Stimulated activated CD8-positive, alpha-beta memory T cell treated with anti-CD3 and anti-CD28 coated beads, Interleukin-7, amount 100 ng/mL, for 1 hour (primary cell): ENCODE measurements around the gene RARRES2.
"Not testable (repeated sequence)": the region's sequence is repeated elsewhere in the genome, so short reads cannot be mapped to it uniquely, and the experiment has no call there.

ENCODE experiments used
- DNase-seq, 2 donors: peaks; one replicate each; pipeline ENCODE4 v3.0.0-alpha.2; 2020; ENCODE audit warnings: low read depth in 2 of 2

The RARRES2 gene

DNA sequence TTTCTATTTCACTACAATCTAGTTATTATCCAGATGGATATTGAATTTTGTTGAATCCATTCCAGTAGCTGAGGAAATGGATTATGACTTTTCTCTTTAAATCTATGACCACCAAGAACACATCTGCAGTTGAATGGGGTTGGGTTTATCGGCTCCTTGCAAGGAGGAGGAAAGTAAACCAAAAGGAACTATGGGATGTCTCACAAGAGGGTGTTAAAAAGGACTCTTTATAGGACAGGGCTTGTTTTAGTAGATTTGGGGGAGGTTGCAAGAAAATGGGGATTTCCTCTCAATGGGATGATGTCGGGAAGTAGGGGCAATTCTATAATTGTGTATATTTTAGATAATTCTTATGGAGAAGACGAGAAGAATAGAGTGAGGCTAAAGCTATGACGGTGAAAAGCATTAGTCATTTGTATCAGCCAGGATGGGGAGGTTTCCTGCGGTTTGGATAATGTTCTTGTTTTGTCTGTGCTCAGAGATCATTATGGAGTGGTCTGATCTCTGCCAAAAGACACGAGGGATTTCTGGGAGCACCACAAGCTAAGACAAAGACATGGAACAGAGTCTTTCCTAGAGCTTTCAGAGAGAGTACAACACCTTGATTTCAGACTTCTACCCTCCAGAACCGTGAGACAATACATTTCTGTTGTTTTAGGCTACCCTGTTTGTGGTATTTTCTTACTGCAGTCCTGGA lies 23.5 kb downstream of the RARRES2 start:
- DNase-seq, result no peak

DNA sequence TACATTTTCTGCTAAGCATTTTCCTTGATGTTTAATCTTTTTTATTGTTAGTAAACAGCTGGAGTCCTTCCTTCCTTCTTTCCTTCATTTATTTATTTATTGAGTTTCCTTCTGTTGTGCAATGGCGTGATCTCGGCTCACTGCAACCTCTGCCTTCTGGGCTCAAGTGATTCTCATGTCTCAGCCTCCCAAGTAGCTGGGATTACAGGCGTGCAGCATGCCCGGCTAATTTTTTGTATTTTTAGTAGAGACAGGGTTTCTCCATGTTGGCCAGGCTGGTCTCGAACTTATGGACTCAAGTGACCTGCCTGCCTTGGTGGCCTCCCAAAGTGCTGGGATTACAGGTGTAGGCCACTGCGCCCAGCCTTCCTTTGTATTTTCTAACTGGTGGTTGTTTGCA lies 24.4 kb downstream of the RARRES2 start:
- not testable (repeated sequence) for DNase-seq

DNA sequence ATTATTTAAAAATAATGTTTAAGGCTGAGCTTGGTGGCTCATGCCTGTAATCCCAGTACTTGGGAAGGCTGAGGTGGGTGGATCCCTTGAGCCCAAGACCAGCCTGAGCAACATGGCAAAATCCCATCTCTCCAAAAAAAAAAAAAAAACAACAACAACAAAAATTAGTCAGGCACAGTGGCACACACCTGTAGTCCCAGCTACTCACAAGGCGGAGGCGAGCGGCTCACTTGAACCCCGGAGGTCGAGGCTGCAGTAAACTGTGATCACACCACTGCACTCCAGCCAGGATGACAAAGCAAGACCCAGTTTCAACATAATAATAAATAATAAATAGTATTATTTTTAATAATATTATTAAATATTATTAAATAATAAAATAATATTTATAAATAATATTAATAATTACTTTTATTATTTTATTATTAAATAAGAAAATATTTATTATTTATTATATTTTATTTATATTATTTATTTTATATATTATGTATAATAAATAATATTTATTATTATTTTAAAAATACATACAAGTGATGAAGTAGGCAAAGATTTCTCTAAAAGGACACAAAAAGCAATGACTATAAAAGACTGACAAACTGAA lies 26.7 kb downstream of the RARRES2 start:
- DNase-seq, result no peak

- DNase-seq, result no peak
Measured at GRCh38 chr7:150313870-150314269, 27.6 kb downstream of the RARRES2 start.

- DNase-seq, result no peak
Measured at GRCh38 chr7:150313367-150313809, 28.0 kb downstream of the RARRES2 start.

DNA sequence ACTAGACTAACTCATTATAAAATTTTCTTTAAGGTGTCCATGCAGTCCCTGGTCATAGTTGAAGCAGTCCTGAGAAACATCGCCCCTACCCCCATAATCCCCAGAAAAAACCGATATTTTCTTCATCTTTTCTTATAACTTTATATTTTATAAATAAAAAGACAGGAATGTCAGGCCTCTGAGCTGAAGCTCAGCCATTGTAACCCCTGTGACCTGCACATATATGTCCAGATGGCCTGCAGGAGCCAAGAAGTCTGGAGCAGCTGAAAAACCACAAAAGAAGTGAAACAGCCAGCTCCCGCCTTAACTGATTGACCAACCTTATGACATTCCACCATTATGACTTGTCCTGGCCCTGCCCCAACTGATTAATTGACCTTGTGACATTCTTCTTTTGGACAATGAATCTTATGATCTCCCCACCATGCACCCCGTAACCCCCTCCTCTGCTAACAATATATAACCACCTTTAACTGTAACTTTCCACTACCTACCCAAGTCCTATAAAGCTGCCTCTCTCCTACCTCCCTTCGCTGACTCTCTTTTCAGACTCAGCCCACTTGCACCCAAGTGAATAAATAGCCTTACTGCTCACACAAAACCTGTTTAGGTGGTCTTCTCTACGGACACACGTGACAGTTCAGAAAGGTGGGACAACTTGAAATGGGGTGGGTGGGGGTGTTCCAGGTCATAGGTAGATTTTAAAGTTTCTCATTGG lies 28.6 kb downstream of the RARRES2 start:
- DNase-seq, result not testable (repeated sequence)

GRCh38 chr7:150311711-150312110 lies 29.7 kb downstream of the RARRES2 start:
- DNase-seq, result no peak

GRCh38 chr7:150311146-150311545 lies 30.3 kb downstream of the RARRES2 start:
- DNase-seq, result no peak

DNA sequence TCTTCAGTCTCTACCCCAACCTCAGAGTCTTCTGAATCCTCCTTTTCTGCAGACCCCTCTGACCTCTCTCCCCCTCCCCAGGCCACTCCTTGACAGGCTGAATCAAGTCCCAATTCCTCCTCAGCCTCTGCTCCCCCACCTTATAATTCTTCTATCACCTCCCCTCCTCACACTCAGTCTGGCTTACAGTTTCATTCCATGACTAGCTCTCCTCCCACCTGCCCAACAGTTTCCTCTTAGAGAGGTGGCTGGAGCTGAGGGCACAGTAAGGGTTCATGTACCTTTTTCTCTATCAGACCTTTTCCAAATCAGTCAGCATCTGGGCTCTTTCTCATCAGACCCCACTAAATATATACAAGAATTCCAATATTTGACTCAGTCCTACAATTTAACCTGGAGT lies 32.9 kb downstream of the RARRES2 start:
- DNase-seq, result no peak

GRCh38 chr7:150307904-150308303 lies 33.5 kb downstream of the RARRES2 start:
- DNase-seq, result no peak

GRCh38 chr7:150307129-150307528 lies 34.3 kb downstream of the RARRES2 start:
- DNase-seq, result no peak

DNA sequence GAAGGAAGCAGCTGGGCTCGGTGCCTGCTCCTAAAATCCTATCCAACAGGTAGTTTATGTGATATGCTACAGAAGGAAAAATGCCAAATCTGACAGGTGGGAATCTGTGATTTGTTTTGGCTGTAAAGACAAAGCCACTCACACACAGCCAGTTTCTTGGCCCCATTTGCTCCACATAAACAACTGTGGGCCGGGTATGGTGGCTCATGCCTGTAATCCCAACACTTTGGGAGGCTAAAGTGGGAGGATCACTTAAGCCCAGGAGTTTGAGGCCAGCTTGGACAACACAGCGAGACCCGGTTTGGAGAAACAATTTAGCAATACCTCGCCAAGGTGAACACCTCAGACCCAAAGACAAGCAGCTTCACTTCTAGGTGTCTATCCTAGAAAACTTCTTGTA lies 35.1 kb downstream of the RARRES2 start:
- DNase-seq, result not testable (repeated sequence)

- DNase-seq, result not testable (repeated sequence)
Measured at GRCh38 chr7:150305903-150306284, 35.5 kb downstream of the RARRES2 start.

GRCh38 chr7:150305259-150305902 lies 36.0 kb downstream of the RARRES2 start:
- not testable (repeated sequence) for DNase-seq

DNA sequence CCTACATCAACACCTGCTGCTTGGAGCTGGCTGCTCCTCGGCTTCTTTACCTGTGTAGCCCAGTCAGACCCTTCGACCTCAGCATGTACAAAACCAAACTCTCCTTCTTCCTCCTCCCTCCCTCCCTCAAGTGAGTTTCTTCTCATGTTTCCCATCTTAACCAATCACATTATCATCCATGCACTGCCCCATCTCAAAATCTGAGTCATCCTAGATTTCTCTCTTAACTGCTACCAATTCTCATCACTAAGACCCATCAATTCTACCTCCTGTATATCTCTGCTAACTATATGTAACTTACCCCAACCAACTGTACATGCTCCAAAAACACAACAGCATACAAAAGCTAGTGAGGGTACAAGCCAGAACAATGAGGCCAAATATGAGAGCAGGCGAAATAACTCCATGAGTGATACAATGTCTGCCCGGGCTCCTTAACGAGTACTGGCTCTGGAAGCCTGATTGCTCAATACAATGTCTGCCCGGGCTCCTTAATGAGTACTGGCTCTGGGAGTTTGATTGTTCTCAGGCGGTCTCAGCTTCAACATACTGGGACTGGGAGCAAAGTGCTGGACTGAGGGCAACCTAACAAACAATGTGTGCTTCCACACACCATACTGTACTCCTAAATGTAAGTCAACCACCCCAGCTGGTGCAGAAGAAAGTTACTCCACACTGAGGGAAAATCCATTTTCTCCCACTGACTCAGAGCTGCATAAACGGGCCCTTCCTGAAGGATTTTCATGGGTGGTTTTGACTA lies 36.8 kb downstream of the RARRES2 start:
- not testable (repeated sequence) for DNase-seq

- DNase-seq, result not testable (repeated sequence)
Measured at GRCh38 chr7:150302908-150303310, 38.5 kb downstream of the RARRES2 start.

GRCh38 chr7:150297978-150298377 lies 43.5 kb downstream of the RARRES2 start:
- DNase-seq, result not testable (repeated sequence)

DNA sequence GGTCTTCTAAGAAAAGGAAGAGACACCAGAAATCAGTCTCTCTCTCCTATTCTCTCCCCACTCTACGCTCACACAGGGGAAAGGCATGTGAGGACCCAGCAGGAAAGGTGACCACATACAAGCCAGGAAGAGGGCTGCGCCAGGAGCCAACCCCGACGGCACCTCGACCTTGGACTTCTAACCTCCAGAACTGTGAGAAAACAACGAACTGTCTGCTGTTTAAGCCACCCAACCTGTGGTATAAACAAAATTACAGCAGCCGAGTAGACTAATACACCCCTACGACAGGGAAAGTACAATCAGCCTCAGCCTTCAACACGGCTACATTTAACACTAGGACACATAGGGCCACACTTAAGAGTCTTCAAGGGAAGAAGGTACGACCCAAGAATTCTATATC lies 44.6 kb downstream of the RARRES2 start:
- DNase-seq, result not testable (repeated sequence)

DNA sequence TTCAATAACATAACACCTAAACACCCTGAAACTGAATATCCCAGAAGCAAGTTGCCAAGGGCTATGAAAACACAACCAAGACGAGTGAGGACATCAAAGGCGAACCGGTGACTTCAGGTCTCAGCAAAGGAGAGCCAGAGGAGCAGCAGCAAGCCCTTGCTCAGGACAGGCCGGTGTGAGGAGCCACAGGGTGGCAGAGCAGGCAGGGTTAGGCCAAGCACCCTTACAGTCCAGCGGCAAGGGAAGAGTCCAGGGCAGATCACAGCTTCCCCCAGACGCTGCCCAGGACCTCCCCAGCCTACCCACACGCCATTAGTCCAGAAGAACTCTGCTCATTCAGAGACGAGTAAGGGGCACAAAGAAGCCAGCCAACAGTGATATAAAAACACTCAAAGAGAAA lies 45.8 kb downstream of the RARRES2 start:
- not testable (repeated sequence) for DNase-seq

- not testable (repeated sequence) for DNase-seq
Measured at GRCh38 chr7:150295027-150295426, 46.4 kb downstream of the RARRES2 start.

GRCh38 chr7:150290317-150290716 lies 51.1 kb downstream of the RARRES2 start:
- not testable (repeated sequence) for DNase-seq
